GM21515 (cell line): ENCODE measurements around the gene TSPEAR.

ENCODE experiments used
- ATAC-seq: cut with Tn5 transposase; IDR thresholded peaks from one replicate; pipeline ENCODE4 v1.9.1; 2021; ENCODE audit not compliant: unreplicated experiment

Gene TSPEAR

DNA sequence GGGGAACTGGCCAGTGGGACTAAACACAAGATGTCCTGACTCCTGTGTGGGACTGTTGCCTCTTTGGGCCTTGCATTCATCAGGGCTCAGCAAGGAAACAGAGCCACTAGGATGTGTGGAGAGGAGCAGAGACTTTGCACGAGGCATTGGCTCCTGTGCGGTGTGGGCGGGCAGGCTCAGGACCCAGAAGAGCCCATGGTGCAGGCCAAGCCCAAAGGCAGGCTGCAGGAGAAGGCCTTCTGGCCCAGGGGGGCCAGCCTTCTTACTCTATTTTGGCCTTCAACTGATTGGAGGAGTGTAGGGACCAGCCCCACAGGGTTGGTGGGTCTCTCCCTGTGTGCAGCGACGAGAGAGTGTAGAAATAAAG lies 232.6 kb downstream of the TSPEAR start:
- ATAC-seq: no peak

GRCh38 chr21:44478124-44478800 lies 233.1 kb downstream of the TSPEAR start:
- ATAC-seq: no peak

GRCh38 chr21:44477712-44478111 lies 233.7 kb downstream of the TSPEAR start:
- ATAC-seq: no peak

GRCh38 chr21:44477131-44477530 lies 234.2 kb downstream of the TSPEAR start:
- no peak for ATAC-seq

GRCh38 chr21:44475266-44475845 lies 236.0 kb downstream of the TSPEAR start:
- no peak for ATAC-seq

- no peak for ATAC-seq
These were observed 237.3 kb downstream of the TSPEAR start for GRCh38 chr21:44473915-44474555.

DNA sequence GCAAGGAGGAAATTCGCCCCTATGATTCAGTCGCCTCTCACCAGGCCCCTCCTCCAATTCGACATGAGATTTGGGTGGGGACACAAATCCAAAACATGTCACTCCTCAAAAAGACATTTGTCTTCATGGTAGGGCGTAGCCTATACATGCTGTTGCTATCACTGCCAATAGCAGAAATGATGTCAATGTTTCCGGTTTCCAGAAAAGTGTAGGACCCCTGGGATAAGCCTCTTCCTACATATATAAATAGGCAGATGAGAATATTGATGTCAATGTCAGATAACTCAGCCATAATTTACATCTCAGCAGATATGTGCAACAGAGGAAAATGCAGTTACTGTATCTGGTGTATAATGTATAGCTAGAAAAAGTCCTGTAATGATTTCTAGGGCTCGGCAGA lies 239.4 kb downstream of the TSPEAR start:
- ATAC-seq: no peak

- ATAC-seq: no peak
These were observed 240.0 kb downstream of the TSPEAR start for GRCh38 chr21:44471341-44471740.

- ATAC-seq: no peak
These were observed 243.5 kb downstream of the TSPEAR start for GRCh38 chr21:44467859-44468195.

- ATAC-seq: no peak
These were observed 244.1 kb downstream of the TSPEAR start for GRCh38 chr21:44466996-44467858.

- no peak for ATAC-seq
These were observed 244.9 kb downstream of the TSPEAR start for GRCh38 chr21:44466351-44466954.

GRCh38 chr21:44464351-44464750 lies 247.0 kb downstream of the TSPEAR start:
- no peak for ATAC-seq

DNA sequence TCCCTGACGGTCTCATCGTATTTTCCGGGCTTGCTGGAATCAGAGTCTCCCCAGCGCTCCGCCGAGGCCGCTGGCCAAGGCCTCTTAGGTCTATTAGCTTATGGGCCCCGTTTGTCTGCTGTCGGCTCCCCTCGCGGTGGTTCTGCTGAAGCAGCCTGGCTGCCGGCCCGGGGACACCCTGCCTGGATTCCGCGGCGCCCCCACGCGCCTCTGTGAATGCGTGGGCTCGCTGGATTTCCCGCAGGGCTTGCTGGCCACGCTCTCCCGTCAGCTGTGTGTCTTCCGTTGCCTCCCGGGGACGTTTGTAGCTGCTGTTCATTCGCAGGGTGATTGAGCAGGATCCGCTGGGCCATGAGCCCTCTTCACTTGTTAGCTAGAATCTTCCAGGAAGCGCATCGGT lies 247.6 kb downstream of the TSPEAR start:
- no peak for ATAC-seq

DNA sequence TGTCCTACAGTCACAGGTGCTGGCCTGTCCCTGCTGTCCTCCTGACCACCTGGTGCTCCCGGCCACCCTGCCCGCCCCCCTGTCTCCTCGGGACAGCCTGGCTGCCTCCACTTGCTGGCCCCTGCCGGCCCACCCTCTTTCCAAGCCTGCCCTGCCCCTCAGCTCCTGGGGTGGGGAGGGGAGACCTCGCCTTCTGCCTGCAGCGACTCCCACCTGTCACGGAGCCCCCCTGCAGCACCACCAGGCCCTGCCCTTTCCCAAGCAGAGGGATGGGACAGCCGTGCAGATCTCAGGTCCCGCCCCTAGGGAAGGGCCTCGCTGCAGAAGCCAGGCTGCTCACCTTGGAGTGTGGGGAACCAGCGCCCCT lies 248.6 kb downstream of the TSPEAR start:
- no peak for ATAC-seq

DNA sequence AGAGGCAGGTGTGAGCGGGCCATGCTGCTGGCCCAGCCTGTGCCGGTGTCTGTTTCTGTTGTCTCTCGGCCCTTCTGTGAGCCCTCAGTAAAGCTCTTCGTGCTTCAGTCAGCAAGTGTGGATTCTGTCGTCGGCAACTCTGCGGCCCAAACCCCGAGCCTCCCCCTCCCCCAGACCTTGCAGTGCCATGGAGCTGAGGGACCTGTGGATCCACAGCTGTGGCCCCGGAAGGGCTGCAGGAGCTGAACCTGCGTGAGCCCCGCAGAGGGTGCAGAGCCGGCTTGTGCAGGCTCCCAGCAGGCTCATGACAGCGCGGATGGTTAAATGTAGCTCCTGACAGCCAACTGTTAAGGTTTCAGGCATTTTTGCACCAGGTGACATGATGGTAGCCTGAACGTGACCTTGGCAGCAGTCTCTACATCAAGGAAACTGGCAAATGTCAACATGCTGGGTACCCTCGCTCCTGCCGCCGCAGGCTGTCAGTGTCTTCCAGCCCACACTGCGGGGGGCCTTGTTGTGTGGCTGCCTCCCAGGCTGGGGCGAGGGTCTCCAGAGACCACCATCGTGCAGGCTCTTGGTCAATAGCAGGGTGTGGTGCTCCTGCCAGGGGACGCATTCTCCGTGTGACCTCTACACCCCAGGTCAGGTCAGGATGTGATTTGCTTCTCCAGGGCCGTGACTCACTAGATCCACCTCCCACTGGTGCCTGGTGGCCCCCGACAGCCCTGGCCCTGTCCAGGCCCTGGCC lies 249.1 kb downstream of the TSPEAR start:
- ATAC-seq: no peak

GRCh38 chr21:44461464-44462001 lies 249.8 kb downstream of the TSPEAR start:
- no peak for ATAC-seq

DNA sequence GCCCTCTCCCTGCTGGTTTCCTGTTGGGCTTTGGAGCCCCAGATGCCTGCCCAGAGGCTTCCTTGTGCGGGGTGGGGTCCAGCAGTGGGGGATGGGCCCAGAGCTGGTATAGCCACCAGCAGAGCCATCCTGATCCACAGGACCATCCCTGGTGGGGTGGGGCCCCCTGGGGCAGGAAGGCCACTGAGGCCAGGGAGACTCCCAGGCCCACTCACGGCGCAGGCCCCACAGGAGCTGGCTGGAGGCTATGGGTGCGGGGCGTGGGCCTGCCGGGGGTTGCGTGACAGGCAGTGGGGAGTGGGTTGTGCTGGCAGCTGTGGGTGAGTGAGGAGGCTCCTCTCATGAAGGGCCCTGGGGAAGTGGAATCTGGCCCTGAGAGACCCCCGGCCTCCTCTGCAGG lies 250.4 kb downstream of the TSPEAR start:
- ATAC-seq: no peak

DNA sequence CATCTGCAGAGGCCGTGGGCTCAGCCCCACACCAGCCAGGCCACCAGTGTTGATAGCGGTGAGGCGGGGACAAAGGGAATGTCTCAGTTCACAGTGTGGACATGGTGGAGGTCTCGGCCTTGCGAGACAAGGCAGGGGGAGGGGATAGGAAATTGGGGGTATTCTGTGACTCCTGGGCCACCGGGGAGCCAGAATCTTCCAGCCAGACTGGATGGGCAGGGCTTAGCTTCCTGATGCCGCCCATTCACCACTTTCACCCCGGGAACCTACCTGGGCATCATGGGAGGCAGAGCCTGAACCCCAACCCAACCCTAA lies 251.0 kb downstream of the TSPEAR start:
- ATAC-seq: no peak

DNA sequence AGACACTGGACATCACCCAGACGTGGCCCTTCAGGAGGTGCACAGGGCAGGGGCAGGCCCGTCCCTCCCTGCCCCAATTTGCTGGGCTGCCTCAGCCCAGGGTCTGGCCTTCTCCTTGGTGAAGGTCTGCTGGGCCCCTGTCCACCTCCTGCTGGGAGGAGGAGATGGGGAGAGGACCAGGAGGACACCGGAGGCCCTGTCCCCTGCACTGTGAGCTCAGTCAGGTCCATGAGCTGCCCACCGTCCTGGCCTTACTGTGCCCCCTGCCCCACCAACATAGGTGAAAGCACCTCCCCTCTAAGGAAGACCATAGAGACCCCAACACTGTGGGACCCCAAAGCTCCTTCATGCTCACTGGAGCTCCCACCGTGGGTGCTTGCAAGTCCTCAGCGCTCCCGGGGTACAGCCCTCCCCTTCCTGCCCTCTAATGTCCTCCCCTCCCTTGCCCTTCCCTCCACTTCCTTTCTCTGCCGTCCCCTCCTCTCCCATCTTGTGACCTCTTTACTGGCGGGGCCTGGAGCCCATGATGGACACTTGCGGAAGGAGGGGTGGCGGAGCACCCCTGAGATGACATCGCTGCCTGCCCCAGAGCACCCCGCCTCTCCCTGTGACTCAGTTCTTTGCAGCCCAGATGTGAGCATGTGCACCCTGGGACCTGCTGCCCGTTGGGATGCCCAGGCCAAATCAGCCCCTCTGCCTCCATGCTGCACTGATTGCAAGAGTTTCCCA lies 251.5 kb downstream of the TSPEAR start:
- no peak for ATAC-seq
